NCI-H1930 (cell line): Measurements from ENCODE around the gene LRRC2.
"Not testable (repeated sequence)": the region's sequence is repeated elsewhere in the genome, so short reads cannot be mapped to it uniquely, and the experiment has no call there.

ENCODE experiments used
- DNase-seq, 2 experiments: peaks; one replicate each; lab custom pipeline; 2025; lab: John Stamatoyannopoulos, UW

The LRRC2 gene

GRCh38 chr3:46552538-46552937, 13.6 kb downstream of the LRRC2 start:
- no peak for DNase-seq

- DNase-seq: no peak
Measured at GRCh38 chr3:46551615-46552014, 14.5 kb downstream of the LRRC2 start.

- no peak for DNase-seq
Measured at GRCh38 chr3:46549989-46550388, 16.1 kb downstream of the LRRC2 start.

- DNase-seq: no peak
Measured at GRCh38 chr3:46549408-46549904, 16.6 kb downstream of the LRRC2 start.

GRCh38 chr3:46548611-46549010, 17.5 kb downstream of the LRRC2 start:
- DNase-seq: not testable (repeated sequence)

GRCh38 chr3:46546896-46547440, 19.1 kb downstream of the LRRC2 start:
- no peak for DNase-seq

- DNase-seq: no peak
Measured at GRCh38 chr3:46545818-46546630, 20.1 kb downstream of the LRRC2 start.

GRCh38 chr3:46544771-46545503, 21.2 kb downstream of the LRRC2 start:
- DNase-seq: no peak

- no peak for DNase-seq
Measured at GRCh38 chr3:46542801-46543201, 23.3 kb downstream of the LRRC2 start.

GRCh38 chr3:46542344-46542743, 23.8 kb downstream of the LRRC2 start:
- DNase-seq: no peak

GRCh38 chr3:46541835-46542234, 24.3 kb downstream of the LRRC2 start:
- DNase-seq: no peak

GRCh38 chr3:46540550-46540949, 25.6 kb downstream of the LRRC2 start:
- no peak for DNase-seq

- DNase-seq: no peak
Measured at GRCh38 chr3:46539443-46540005, 26.6 kb downstream of the LRRC2 start.

- DNase-seq: no peak
Measured at GRCh38 chr3:46538803-46539442, 27.2 kb downstream of the LRRC2 start.

- DNase-seq: not testable (repeated sequence)
Measured at GRCh38 chr3:46538425-46538802, 27.7 kb downstream of the LRRC2 start.

- DNase-seq: no peak
Measured at GRCh38 chr3:46537779-46538178, 28.3 kb downstream of the LRRC2 start.

- DNase-seq: no peak
Measured at GRCh38 chr3:46537316-46537715, 28.8 kb downstream of the LRRC2 start.

GRCh38 chr3:46536758-46537157, 29.3 kb downstream of the LRRC2 start:
- no peak for DNase-seq

- no peak for DNase-seq
Measured at GRCh38 chr3:46535746-46536145, 30.4 kb downstream of the LRRC2 start.

- no peak for DNase-seq
Measured at GRCh38 chr3:46533091-46533490, 33.0 kb downstream of the LRRC2 start.

GRCh38 chr3:46527239-46527638, 38.9 kb downstream of the LRRC2 start:
- DNase-seq: no peak

- no peak for DNase-seq
Measured at GRCh38 chr3:46524832-46525231, 41.3 kb downstream of the LRRC2 start.
